ENCODE measurements around the gene WDR46. TPM values are rescaled to one million over a fixed set of nuclear protein-coding genes. Genes with fewer than 3 reads are reported as not detected.

The WDR46 gene
- total and polyA plus RNA-seq, 2 of the 13 experiments (the other 11 are each of a cell fraction or from before 2014, with no cell fraction given) = 47.4 to 105 TPM

GRCh38 chr6:33250731-33251130, 38.3 kb downstream of the WDR46 start (continued):
- TF ChIP-seq, protein P1, sequence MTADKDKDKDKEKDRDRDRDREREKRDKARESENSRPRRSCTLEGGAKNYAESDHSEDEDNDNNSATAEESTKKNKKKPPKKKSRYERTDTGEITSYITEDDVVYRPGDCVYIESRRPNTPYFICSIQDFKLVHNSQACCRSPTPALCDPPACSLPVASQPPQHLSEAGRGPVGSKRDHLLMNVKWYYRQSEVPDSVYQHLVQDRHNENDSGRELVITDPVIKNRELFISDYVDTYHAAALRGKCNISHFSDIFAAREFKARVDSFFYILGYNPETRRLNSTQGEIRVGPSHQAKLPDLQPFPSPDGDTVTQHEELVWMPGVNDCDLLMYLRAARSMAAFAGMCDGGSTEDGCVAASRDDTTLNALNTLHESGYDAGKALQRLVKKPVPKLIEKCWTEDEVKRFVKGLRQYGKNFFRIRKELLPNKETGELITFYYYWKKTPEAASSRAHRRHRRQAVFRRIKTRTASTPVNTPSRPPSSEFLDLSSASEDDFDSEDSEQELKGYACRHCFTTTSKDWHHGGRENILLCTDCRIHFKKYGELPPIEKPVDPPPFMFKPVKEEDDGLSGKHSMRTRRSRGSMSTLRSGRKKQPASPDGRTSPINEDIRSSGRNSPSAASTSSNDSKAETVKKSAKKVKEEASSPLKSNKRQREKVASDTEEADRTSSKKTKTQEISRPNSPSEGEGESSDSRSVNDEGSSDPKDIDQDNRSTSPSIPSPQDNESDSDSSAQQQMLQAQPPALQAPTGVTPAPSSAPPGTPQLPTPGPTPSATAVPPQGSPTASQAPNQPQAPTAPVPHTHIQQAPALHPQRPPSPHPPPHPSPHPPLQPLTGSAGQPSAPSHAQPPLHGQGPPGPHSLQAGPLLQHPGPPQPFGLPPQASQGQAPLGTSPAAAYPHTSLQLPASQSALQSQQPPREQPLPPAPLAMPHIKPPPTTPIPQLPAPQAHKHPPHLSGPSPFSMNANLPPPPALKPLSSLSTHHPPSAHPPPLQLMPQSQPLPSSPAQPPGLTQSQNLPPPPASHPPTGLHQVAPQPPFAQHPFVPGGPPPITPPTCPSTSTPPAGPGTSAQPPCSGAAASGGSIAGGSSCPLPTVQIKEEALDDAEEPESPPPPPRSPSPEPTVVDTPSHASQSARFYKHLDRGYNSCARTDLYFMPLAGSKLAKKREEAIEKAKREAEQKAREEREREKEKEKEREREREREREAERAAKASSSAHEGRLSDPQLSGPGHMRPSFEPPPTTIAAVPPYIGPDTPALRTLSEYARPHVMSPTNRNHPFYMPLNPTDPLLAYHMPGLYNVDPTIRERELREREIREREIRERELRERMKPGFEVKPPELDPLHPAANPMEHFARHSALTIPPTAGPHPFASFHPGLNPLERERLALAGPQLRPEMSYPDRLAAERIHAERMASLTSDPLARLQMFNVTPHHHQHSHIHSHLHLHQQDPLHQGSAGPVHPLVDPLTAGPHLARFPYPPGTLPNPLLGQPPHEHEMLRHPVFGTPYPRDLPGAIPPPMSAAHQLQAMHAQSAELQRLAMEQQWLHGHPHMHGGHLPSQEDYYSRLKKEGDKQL (CRISPR knock-in tag; IDR thresholded peaks at IDR 0.05; ENCODE audit: low read depth) = no peak
- TF ChIP-seq XRCC5 (optimal IDR thresholded peaks at IDR 0.05; ENCODE audit: low read length) (no peak), ZNF777 (CRISPR knock-in tag; IDR thresholded peaks at IDR 0.05) (no peak)

DNA sequence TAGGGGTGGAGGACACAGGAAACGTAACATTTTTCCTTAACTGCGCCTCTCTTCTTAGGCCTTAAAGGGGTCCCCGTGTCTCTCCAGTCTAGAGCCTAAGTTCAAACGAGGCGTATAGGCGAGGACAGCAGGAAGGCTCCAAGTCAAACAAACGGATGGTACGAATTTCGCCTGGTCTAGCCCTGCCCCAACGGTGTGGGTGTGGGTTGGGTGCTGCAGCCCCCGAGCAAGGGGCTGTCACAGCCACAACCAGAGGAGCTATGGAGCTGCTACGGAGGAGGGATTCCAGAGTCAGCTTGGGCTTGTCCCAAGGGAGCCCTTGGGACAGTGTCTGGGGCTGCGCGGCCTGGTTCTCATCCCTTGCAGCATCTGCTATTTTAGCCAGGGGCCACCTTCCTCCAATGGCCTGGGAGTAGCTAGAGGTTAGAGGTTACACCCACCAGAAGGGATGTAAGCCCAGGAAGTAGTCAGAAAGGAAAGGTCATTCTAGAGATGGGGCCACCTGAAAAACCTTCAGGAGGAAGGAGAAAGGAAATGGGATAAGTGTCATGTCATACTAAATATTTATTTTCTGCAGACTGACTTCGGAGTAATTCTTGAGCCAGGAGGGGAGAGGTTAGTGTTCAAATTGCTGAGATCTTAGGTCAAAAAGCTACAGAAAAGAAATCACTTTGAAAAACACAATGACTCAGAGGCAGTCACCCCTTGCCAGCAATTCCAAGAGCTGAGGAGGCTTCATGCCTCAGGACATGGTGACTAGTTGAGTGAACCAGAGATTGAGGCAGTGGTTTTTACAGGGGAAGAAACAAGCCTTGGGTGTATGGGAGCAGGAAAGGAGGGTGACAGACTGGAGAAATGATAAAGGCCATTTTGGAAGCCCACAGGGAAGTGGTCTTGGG, 39.1 kb downstream of the WDR46 start:
- no peaks in the 10 kb centered on the region for H3K79me2 ChIP-seq (ENCODE audit: insufficient read depth, low read length)
- peak overlapping the region; percentile 80 to 89 (median 86) for H3K4me3 ChIP-seq (replicated peaks in 1 of 3; ENCODE audit: insufficient read depth in 1 of 3, low read depth in 2 of 3, low read length in 3 of 3)
- in situ Hi-C loops (cut with HindIII; ENCODE audit: extremely low pct_ligation_motif_present, low pct_unique_long_range_greater_than_20kb) = loop anchor here (5.0 kb wide), 4 partner anchors 48 to 233 kb away; partner anchors contain the start of genes HSD17B8, RXRB and SLC39A7
- BruUV-seq (replicated peaks) = TSS peak; percentile 80
- WGBS (ENCODE audit: low lambda C conversion rate) = 16% methylated on average over 15 of the region's 15 CpGs
- no peaks in the 10 kb centered on the region for H4K20me1 ChIP-seq (ENCODE audit: insufficient read depth, low read length)
- ATAC-seq (peak; percentile 16), FAIRE-seq (no peak), DNase-seq (ENCODE audit: low spot score) (no peak)
- no peaks in the 10 kb centered on the region for H3K9me3 ChIP-seq (ENCODE audit: low read length)
- H3K4me2 ChIP-seq (ENCODE audit: low read depth, low read length) = peak overlapping the region; percentile 100
- peaks cover 0 to 2% of the 10 kb centered on the region in 2 experiments; a peak in 4 of 5 replicates for H3K36me3 ChIP-seq (replicated peaks in 1 of 2; ENCODE audit: control insufficient read depth in 1 of 2, insufficient read depth in 2 of 2, low read length in 2 of 2)
- H2AFZ ChIP-seq (ENCODE audit: low read length) = no peak overlapping the region
- H3K9ac ChIP-seq (ENCODE audit: insufficient read depth, low read depth, low read length) = peak overlapping the region; percentile 96
- ChIA-PET POLR2A (interaction anchor here (0.6 to 5.1 kb wide), 30 partner anchors 11 to 278 kb away, joined by 3 to 94 read pairs (median 8); partner anchors contain the start of genes B3GALT4, CUTA, HSD17B8 and PFDN6), CTCF (ENCODE audit: low intra/inter-chr PET ratio, low total read pairs) (interaction anchor here (1.5 to 2.3 kb wide), 2 partner anchors 88 to 235 kb away, joined by 9 to 16 read pairs; no protein-coding TSS in a partner anchor)
- H3K27me3 ChIP-seq (ENCODE audit: control insufficient read depth in 1 of 2, insufficient read depth in 2 of 2, low read length in 2 of 2) = no peaks in the 10 kb centered on the region; a peak in 1 of 5 replicates
- H3K4me1 ChIP-seq (ENCODE audit: insufficient read depth, low read length) = peaks cover 30% of the 10 kb centered on the region
- peak overlapping the region; percentile 94 for H3K27ac ChIP-seq (ENCODE audit: extremely low read length, insufficient read depth, low read length)
- intact Hi-C loops (cut with micrococcal nuclease; ENCODE audit: unreplicated experiment) = loop anchor here (1.0 to 2.0 kb wide), 5 partner anchors 49 to 235 kb away; partner anchors contain the start of genes RXRB and SLC39A7
- TF ChIP-seq ARHGAP35 (CRISPR knock-in tag; IDR thresholded peaks at IDR 0.05; ENCODE audit: borderline replicate concordance) = peak; percentile 45; the same call in 1 of the 2 replicates
- TF ChIP-seq, protein P2, sequence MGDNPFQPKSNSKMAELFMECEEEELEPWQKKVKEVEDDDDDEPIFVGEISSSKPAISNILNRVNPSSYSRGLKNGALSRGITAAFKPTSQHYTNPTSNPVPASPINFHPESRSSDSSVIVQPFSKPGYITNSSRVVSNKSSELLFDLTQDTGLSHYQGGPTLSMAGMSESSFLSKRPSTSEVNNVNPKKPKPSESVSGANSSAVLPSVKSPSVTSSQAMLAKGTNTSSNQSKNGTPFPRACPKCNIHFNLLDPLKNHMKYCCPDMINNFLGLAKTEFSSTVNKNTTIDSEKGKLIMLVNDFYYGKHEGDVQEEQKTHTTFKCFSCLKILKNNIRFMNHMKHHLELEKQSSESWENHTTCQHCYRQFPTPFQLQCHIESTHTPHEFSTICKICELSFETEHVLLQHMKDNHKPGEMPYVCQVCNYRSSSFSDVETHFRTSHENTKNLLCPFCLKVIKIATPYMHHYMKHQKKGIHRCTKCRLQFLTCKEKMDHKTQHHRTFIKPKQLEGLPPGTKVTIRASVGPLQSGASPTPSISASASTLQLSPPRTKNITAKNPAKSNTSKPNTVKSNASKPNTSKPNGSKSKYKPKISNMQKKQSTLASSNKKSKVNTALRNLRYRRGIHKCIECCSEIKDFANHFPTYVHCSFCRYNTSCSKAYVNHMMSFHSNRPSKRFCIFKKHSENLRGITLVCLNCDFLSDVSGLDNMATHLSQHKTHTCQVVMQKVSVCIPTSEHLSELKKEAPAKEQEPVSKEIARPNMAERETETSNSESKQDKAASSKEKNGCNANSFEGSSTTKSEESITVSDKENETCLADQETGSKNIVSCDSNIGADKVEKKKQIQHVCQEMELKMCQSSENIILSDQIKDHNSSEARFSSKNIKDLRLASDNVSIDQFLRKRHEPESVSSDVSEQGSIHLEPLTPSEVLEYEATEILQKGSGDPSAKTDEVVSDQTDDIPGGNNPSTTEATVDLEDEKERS (CRISPR knock-in tag; IDR thresholded peaks at IDR 0.05) = no peak
- TF ChIP-seq ZNF773 (CRISPR knock-in tag; IDR thresholded peaks at IDR 0.05; ENCODE audit: borderline replicate concordance) = no peak
- TF ChIP-seq, protein P3, sequence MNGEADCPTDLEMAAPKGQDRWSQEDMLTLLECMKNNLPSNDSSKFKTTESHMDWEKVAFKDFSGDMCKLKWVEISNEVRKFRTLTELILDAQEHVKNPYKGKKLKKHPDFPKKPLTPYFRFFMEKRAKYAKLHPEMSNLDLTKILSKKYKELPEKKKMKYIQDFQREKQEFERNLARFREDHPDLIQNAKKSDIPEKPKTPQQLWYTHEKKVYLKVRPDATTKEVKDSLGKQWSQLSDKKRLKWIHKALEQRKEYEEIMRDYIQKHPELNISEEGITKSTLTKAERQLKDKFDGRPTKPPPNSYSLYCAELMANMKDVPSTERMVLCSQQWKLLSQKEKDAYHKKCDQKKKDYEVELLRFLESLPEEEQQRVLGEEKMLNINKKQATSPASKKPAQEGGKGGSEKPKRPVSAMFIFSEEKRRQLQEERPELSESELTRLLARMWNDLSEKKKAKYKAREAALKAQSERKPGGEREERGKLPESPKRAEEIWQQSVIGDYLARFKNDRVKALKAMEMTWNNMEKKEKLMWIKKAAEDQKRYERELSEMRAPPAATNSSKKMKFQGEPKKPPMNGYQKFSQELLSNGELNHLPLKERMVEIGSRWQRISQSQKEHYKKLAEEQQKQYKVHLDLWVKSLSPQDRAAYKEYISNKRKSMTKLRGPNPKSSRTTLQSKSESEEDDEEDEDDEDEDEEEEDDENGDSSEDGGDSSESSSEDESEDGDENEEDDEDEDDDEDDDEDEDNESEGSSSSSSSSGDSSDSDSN (CRISPR knock-in tag; IDR thresholded peaks at IDR 0.05) = peak; percentile 11; the same call in 1 of the 2 replicates
- TF ChIP-seq HOXA7 (CRISPR knock-in tag; IDR thresholded peaks at IDR 0.05) = no peak
